Measurements from ENCODE around the gene KLHDC2.

GRCh38 chr14:49769171-49769570 is 1.2 kb downstream of the KLHDC2 start:
- TF ChIP-seq, protein P1, sequence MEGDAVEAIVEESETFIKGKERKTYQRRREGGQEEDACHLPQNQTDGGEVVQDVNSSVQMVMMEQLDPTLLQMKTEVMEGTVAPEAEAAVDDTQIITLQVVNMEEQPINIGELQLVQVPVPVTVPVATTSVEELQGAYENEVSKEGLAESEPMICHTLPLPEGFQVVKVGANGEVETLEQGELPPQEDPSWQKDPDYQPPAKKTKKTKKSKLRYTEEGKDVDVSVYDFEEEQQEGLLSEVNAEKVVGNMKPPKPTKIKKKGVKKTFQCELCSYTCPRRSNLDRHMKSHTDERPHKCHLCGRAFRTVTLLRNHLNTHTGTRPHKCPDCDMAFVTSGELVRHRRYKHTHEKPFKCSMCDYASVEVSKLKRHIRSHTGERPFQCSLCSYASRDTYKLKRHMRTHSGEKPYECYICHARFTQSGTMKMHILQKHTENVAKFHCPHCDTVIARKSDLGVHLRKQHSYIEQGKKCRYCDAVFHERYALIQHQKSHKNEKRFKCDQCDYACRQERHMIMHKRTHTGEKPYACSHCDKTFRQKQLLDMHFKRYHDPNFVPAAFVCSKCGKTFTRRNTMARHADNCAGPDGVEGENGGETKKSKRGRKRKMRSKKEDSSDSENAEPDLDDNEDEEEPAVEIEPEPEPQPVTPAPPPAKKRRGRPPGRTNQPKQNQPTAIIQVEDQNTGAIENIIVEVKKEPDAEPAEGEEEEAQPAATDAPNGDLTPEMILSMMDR (IDR thresholded peaks at IDR 0.05), result no peak
- no peak for TF ChIP-seq ZFX (IDR thresholded peaks at IDR 0.05; ENCODE audit: borderline replicate concordance)

Measured in 22Rv1 (cell line).